Kidney epithelial cell (primary cell): ENCODE results near the gene C11orf91. TPM values are rescaled to one million over a fixed set of nuclear protein-coding genes. Genes with fewer than 3 reads are reported as not detected.

Experiments
- DNase-seq: peaks from one replicate; pipeline ENCODE4 v3.0.0-alpha.2; 2010; ENCODE audit warnings: low read depth
- H3K27me3 ChIP-seq: 2 replicates; pipeline ENCODE4 v1.6.0; 2011; ENCODE audit warnings: low read length; ENCODE audit not compliant: control insufficient read depth, insufficient read depth
- H3K36me3 ChIP-seq: 2 replicates; pipeline ENCODE4 v1.5.1; 2011; ENCODE audit warnings: low read length; ENCODE audit not compliant: control insufficient read depth, insufficient read depth
- H3K4me3 ChIP-seq: 2 replicates; pipeline ENCODE4 v1.5.1; 2011; ENCODE audit warnings: low read depth, mild to moderate bottlenecking, control low read depth, low read length
- CTCF ChIP-seq: IDR thresholded peaks from 2 replicates; pipeline ENCODE4 v1.5.1; 2011; ENCODE audit warnings: mild to moderate bottlenecking, moderate library complexity, low read length, control low read depth, inconsistent platforms; ENCODE audit not compliant: insufficient read depth, poor library complexity, severe bottlenecking
- total RNA-seq: library from RNA; depleted of rRNA; stranded (reverse); fragments of >200 nt; gene quantifications from 2 replicates; pipeline ENCODE4 v1.2.3, GENCODE V29; 2015

C11orf91 gene
- total RNA-seq, 1 donor from 2014 or later: not detected

GRCh38 chr11:33672273-33672672 is 28.4 kb downstream of the C11orf91 start:
- Histone ChIP-seq H3K4me3 (no peak overlapping the region), H3K36me3 (no peaks in the 10 kb centered on the region), H3K27me3 (no peaks in the 10 kb centered on the region)
- no peak for TF ChIP-seq CTCF
- no peak for DNase-seq

- TF ChIP-seq CTCF: no peak
- no peak overlapping the region for H3K4me3 ChIP-seq
- no peaks in the 10 kb centered on the region for H3K27me3 ChIP-seq
- no peaks in the 10 kb centered on the region for H3K36me3 ChIP-seq
- DNase-seq: no peak
Measured at GRCh38 chr11:33670250-33671011, 30.2 kb downstream of the C11orf91 start.

- DNase-seq: no peak
- Histone ChIP-seq H3K36me3 (no peaks in the 10 kb centered on the region), H3K27me3 (no peaks in the 10 kb centered on the region), H3K4me3 (no peak overlapping the region)
- no peak for TF ChIP-seq CTCF
Measured at GRCh38 chr11:33669598-33670249, 30.9 kb downstream of the C11orf91 start.

- no peaks in the 10 kb centered on the region for H3K27me3 ChIP-seq
- H3K36me3 ChIP-seq: no peaks in the 10 kb centered on the region
- DNase-seq: no peak
- no peak overlapping the region for H3K4me3 ChIP-seq
- no peak for TF ChIP-seq CTCF
Measured at GRCh38 chr11:33668951-33669596, 31.6 kb downstream of the C11orf91 start.

- DNase-seq: no peak
- H3K4me3 ChIP-seq: no peak overlapping the region
- no peaks in the 10 kb centered on the region for H3K27me3 ChIP-seq
- TF ChIP-seq CTCF: no peak
- no peaks in the 10 kb centered on the region for H3K36me3 ChIP-seq
Measured at GRCh38 chr11:33668468-33668825, 32.2 kb downstream of the C11orf91 start.
